ENCODE data around the gene PCDH9.

GRCh38 chr13:66971004-66971403, 259.1 kb downstream of the PCDH9 start:
- TF ChIP-seq CTCF (conservative IDR thresholded peaks at IDR 0.05; ENCODE audit: low read depth in 2 of 2) (no peak), EZH2 (IDR thresholded peaks at IDR 0.05; ENCODE audit: low read depth, unreplicated experiment) (no peak), REST (IDR thresholded peaks at IDR 0.05; ENCODE audit: unreplicated experiment) (no peak), POLR2AphosphoS5 (IDR thresholded peaks at IDR 0.05; ENCODE audit: low read depth) (no peak), JUNB (IDR thresholded peaks at IDR 0.05; ENCODE audit: unreplicated experiment) (no peak), EZH2phosphoT487 (IDR thresholded peaks at IDR 0.05; ENCODE audit: unreplicated experiment) (no peak), ZNF114 (CRISPR knock-in tag; IDR thresholded peaks at IDR 0.05) (no peak), CREB1 (CRISPR knock-in tag; IDR thresholded peaks at IDR 0.05; ENCODE audit: low read depth) (no peak), ETS1 (IDR thresholded peaks at IDR 0.05) (no peak), ZNF331 (CRISPR knock-in tag; IDR thresholded peaks at IDR 0.05; ENCODE audit: low read depth) (no peak)

Measured in GM23338 (cell line).